ENCODE results near the gene FAM20A.

Gene FAM20A

DNA sequence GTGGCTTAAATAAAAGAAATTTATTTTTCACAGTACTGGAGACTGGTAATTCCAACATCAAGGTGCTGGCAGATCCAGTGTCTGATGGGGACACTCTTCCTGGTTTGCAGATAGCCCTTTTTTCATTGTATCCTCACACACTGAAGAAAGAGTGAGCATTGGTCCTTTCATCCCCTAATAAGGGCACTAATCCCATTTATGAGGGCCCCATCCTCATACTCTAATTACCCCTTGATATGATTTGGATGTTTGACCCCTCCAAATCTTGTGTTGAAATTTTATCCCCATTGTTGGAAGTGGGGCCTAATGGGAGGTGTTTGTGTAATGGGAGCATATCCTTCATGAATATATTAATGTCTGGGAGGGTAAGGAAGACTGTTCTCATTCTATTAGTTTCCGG lies 9.4 kb upstream of the FAM20A start:
- DNase-seq (ENCODE audit: low spot score), result no peak

DNA sequence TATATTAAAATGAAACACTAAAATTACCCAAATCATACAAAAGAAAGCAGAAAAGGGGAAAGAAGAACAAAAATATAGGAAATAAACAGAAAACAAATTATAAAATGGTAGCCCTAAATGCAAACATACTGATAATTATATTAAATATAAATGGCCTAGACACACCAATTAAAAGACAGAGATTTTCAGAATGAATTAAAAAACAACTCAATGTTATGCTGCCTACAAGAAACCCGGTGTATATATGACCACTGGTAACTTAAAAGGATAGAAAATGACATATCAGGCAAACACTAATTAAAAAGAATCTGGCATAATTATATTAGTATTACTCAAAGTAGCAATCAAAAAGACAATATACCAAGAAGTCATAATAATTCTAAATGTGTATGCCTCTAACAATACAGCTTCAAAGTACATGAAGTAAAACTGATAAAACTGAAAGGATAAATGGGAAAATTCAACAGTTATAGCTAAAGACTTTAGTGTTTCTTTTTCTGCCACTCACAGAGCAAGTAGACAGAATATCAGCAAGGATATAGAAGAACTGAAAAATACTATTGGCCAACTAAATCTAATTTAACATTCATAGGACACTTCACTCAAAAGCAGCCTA lies 7.5 kb upstream of the FAM20A start:
- no peak for DNase-seq (ENCODE audit: low spot score)

DNA sequence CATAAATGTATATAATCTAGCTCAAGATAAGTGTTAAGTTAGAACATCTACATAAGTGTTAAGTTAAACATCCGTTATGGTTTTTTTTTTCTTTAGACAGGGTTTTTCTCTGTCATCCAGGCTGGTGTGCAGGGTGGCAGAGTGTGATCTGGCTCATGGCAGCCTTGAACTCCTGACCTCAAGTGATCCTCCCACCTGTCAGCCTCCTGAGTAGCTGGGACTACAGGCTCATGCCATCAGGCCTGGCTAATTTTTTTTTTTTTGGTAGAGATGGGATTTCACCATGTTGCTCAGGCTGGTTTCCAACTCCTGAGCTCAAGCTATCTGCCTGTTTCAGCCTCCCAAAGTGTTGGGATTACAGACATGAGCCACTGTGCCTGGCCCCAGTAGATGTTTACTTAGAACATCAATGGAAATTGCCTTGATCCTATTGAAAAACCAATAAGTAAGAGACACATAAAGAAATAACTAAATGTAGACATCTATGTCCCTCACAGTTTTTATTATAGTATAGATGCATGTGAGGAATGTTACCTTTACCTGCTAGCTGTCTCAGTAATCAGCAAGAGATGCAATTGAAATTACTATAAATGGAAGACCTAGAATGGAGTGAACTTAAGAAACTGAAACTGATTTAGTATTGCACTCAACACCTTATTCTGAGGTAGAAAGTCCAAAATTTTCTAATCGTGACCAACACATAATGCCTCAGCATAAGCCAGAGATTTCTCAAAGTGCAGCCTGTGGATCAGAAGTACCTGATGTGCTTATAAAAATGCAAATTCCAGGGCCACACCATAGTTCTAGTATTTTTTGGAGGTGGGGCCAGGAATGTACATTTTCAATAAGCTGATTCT lies 5.5 kb upstream of the FAM20A start:
- no peak for DNase-seq (ENCODE audit: low spot score)

DNA sequence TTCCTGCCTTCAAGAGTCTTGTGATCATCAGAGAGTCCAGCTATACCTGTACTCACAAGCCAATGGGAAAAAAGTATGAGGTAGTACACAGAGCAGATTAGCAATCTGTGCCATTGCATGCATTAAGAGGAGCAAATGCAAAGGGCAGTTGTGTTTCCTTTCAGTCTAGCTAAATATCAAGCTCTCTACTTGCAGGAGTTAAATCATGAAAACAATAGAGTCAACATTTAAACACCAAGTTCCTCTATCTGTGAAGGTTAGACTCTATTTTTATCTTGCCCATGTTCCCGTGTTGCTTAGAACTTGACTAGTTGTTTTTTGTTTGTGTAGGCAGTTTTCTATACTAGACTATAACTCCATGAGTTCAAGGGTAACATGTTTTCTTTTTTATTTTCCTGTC lies 4.7 kb upstream of the FAM20A start:
- no peak for DNase-seq (ENCODE audit: low spot score)

DNA sequence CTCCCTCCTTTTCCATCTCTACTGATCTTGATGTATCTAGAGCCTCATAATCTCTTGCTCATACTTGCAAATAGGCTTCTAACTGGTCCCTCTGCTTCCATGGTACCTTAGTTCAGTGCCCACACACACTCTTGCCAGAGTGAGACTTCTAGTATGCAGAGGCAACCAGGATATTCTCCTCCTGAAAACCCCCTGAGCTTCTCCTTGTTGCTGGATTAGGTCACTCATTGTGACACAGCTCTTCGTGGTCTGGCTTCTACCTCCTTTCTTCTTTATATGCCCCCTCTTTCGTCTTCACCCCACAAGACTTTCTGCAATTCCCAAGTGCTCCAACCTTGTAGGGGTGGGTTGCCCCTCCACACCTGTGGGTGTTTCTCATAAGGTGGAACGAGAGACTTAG lies 2.5 kb upstream of the FAM20A start:
- DNase-seq (ENCODE audit: low spot score), result no peak

DNA sequence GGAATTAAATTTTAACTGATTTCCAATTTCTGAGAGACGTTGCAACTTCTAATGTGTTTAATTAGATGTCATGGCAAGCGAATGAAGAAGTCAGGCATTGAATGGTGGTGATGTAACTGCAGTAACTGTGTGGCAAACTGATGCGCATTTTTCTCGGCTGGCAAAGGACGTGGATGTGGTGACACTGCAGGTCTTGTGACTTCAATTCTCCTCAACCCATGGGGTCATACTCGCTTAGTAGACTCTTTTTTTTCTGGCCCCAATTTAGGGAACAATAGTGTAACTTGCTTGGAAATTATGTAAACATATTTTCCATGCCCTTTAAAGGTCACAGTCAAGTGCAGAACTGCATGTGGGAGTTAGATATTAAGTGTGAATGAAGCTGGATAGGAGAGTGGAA lies 1.9 kb upstream of the FAM20A start:
- no peak for DNase-seq (ENCODE audit: low spot score)

DNA sequence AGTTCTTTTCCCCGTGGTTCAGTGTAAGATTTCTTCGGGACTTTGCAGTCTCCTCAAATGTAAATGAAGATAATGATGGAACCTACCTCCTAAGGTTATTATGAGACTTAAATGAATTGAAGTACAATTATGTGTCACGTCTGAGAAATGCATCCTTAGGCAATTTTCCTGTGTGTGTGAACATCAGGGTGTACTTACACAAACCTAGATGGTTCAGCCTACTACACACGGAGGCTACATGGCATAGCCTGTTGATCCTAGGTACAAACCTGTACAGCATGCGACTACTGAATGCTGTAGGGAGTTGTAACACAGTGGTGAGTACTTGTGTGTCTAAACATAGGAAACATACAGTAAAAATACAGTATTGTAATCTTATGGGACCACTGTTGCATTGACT lies 1.1 kb upstream of the FAM20A start:
- DNase-seq (ENCODE audit: low spot score), result no peak

DNA sequence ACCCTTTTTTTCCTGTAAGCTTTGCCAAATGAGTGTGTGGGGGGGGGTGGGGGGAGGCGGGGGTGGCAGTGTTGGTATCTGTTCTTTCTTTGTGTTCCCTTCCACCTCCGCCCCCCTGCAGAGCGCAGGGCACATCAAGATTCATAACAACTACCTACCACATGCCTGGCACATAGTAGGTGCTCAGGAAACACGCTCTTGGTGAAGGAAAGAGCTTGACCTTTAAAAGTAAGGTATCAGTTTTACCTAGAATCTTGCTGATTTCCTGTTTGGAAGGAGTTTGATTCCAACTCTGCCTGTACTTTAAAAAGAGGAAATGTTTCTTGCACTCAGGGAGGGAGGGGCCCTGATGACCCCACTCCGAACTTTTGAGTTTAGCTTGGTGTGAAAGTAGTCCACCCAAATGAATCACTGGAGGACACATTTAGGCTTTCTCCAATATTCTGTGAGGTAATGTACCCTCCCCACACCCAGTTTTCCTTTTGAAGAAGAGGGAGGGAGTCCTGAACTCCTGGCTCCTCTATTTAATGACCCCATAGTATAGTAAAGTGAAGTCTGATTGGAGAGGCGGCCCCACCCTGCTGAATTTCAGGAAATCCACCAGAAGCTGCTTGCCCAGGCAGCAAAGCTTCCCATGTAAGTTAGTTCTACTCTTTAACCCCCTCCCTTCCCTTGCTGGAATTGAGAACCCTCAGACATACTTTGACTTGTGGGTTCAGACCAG lies 560 bp upstream of the FAM20A start:
- no peak for DNase-seq (ENCODE audit: low spot score)

DNA sequence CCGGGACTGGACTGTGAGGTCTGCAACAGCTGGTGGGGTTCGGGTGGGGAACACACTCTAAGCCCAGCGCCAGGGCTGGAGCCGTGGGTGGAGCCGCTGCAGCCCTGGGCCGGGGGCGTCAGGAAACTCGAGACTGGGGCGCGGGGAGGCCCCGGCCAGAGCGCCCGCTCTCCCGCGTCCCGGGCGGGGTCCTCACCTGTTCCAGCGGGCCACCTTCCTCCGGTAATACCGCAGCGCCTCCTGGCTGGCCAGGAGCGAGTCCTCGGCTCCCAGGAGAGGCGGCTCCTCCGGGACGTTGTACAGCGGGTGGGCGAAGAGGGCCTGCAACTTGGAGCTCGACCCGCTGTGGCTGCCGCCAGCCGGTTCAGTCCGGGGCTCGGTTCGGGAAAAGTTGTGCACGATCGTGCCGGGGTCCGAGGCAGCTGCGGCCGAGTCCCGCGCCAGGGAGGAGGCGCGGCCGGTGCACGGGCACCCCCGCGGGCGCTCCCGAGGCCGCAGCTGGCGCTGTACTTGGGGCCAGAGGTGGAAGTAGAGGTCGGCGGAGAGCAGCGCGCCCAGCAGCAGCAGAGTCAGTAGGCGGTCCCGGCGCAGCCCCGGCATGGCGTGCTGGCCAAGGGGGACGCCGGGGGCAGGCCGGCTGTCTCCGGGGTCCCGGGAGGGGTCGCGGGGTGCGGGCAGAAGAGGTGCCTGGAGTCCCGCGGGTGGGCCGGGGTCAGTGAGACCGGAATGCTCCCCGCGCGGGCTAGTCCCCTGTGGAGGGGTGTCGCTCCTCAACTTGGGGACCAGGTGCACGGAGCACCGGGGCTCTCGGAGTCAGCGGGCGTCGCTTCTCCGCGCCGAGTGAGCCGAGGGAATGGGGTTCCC lies 868 bp downstream of the FAM20A start:
- no peak for DNase-seq (ENCODE audit: low spot score)

DNA sequence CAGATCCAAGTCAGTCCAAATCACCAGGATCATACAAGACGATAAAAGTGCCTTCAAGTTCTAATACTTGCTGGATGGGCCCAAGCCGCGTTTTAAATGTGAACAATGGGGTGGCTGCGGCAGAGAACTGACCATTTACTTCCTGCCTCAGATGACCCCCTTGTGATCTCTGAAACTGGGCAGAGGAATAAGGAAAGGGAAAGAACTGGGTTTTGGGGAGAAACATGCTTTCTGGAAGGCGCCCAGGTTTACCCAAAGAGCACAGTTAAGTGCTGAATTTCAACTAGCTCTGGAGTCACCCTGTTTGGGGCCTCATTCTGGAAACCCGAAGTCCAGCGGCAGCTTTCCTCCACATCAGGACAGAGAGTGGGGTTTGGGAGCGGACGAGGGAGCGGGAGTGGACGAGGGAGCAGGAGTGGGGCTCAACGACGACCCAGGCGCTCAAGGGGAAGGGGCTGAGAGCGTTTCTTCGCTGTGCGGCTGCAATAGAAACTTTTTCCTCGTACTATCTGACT lies 1.6 kb downstream of the FAM20A start:
- no peak for DNase-seq (ENCODE audit: low spot score)

DNA sequence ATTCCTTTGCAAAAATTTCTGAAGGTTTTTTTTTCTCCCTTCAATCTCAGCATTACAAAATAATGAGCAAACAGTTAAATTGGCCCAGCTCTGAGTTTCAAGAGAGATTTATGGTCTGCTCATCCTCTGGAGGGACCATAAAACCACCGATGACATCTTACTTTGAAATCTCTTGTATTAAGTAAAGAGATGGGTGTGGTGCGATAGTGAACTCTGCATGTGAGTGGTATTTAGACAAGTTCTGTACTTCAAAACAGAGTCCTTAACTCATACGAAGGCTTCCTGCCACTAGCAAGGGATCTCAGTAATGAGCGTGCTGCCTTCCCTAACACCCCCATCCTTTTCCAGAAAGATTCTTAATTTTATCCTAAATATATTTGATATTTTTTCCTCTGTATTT lies 2.1 kb downstream of the FAM20A start:
- DNase-seq (ENCODE audit: low spot score), result no peak

DNA sequence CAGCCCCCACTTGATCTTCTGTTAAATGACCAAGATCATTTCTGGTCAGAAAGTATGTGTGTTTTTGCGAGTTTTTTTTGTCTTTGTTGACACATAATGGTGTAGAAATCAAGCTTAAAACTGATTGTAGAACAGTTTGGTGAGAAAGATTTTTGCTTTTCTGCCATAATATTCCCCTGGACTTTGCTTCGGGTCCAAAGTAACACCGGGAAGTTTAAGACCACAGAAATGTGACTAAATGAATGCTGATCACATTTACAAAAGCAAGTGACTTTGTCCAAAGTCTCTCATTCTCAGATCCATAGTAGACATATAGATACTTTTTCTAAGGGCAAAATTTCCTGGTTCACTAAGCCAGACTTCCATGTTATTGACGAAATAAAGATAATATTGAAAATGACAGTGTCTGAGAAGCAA lies 2.6 kb downstream of the FAM20A start:
- no peak for DNase-seq (ENCODE audit: low spot score)

DNA sequence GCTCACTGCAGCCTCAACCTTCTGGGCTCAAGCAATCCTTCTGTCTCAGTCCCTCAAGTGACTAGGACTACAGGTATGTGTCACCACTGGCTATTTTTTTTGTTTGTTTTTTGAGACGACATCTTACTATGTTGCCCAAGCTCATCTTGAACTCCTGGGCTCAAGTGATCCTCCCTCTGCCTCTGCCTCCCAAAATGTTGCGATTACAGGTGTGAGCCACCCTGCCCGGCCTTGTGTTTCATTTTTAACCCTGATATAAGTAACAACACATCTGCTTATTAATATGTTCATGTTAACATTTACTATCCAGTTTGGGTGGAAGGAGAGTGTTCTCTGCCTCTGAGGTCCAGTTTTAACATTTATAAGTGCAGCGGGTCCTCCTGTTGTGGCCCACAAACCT lies 3.1 kb downstream of the FAM20A start:
- DNase-seq (ENCODE audit: low spot score), result no peak

DNA sequence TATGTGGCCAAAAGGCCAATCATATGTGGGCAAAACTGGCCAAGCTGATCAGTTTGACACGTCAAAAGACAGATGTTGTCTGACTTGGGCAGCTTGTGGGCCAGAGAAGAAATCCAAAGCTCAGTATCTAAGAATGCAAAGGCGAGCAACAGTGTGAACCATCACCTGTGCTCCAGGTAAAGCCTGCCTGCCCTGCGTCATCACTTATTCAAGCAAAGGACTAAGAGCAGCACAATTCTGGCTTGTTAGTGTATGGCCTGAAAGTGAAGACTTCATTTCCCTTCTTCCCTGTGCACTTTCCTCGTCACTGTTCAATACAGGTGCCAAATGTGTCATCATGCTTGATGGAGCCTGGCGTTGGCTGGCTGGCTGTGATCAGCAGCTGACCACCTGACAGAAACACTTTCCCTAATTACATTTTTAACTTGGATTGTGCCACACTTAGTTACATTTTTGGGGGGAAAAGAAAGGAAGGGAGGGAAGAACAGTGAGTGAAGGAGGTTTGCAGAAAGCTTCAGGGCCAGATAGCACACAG lies 4.7 kb downstream of the FAM20A start:
- no peak for DNase-seq (ENCODE audit: low spot score)

DNA sequence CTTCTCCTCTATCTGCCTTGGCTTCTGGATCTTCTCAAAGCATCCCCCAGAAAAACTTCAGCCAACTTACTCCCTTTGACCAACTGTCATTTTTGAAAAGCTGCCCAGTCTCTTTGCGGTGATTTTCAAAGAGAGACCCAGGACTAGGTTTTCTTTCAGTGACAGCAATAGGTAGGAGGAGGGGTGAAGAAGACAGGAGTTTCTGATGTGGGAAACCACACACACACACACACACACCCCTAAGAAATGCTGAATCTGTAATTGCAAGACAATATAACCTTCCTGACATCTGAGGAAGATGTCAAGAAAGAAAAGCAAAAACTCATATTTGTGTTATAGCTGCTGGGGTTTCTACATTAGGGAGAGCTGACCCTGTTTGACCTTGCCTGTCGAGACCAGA lies 5.2 kb downstream of the FAM20A start:
- DNase-seq (ENCODE audit: low spot score), result no peak

DNA sequence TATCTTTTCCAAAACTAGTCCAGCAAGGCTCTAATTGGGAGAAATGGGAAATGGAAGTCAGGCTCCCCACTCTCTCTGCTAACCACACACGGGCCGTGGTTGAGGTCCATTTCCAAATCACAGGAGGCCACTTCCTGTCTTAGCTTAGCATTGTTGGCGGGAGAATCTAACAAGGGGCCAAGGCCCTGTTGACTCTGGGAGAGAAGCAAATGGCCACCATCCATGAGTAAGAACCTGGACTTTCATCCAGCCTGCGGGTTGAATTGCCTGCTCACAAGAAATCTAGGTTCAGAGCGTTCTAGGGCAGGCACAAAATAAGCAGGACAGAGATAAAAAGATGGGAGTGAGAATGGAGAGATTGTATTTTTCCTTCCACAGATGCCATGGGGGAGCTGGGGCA lies 5.7 kb downstream of the FAM20A start:
- DNase-seq (ENCODE audit: low spot score), result no peak

DNA sequence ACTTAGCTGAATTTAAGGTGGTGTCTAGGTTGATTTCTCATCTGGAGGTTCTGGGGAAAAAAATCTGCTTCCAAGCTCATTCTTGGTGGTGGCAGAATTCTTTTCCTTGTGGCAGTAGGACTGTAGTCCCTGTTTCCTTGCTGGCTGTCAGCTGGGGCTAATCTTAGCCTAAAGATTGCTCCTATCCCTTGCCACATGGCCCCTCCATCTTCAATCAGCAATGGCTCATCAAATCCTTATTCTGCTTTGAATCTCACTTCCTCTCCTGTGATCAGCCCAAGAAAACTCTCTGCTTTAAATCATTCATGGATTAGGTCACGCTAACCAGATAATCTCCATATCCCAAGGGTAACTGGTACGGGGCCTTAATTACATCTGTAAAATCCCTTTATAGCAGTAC lies 6.6 kb downstream of the FAM20A start:
- no peak for DNase-seq (ENCODE audit: low spot score)

DNA sequence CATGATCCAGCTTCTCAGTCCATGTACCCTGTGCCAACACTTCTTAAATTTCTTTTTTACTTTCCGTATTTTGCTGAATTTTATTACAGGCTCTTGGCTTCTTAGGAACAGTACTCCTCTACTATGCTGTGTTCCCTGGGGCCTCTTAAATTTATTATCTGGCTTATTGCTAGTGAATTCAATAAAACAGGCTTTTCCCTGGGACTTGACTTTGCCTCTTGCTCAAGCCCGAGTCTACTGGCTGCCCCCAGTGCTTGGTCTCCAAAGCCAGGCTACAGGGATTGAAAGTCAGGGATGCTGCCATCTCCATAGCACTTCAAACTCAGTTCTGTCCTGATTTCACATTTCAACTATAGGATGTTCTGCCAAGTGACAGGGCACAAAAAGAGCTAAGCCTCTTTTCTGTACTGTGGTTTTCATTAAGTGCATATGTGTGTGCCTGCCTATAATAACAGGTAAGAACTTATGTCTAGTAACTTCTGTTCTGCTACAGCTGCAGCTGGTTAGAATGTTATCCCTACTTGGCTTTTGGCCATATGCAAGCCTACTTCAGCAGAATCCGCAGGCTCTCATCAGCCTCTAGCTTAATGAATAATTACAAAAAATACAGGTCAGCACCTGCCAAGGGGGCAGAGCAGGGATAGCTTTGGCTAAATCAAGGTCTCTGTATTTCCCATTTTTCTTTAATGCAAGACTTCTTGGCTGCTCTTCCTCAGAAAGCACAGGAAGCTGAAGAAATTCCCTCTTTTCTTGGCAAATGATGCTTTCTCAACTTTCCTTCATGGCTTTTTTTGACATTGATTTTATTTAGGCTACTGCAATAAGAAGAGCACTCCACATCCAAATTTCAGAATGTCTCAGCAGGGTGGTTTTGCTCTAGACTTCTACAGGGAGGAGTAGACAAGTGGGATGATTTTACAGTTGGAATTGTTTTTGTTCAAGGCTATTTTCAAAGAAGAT lies 8.2 kb downstream of the FAM20A start:
- DNase-seq (ENCODE audit: low spot score), result no peak

DNA sequence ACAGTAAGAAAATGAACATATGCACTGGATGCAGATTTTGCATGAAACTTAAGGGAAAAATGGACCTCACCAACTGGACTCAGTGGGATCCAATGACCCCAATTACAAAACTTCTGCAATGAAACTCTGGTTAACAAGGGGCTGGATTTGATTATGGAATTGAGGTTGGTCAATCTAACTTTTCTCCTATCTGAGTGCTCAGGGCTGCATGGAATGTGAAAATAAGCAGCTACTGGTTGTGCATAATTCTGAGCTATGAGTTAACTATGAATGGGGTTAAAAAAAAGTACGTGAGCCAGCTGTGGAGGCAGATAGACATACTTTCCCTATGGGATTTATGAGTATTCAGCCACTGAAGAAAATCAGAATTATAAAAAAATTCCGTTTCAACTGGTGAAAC lies 9.2 kb downstream of the FAM20A start:
- no peak for DNase-seq (ENCODE audit: low spot score)

DNA sequence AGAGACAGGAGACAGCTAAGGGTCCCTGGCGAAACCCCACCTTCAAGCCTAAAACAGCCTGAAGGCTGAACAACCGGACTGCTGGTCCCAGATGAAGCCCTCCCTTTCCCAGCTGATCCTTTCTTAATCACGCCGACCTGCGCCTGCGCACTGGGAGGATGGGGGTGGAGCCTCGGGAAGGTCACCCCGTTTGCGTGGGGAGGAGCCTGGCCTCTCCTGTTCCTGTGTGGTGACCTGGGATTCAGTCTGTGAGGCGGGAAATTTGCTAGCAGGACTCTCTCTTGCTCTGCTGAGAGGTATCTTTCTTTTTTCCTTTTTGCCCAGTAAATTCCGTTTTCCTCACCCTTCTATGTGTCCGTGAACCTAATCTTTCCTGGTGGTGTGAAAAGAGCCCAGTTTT lies 9.6 kb downstream of the FAM20A start:
- peak; percentile 49 for DNase-seq (ENCODE audit: low spot score)

Data from SK-N-DZ (cell line).